ENCODE measurements around the gene ACSS2.

ACSS2 gene

GRCh38 chr20:34876406-34877282, at the start of gene ACSS2:
Gene ACSS2, plus strand, starts transcription at chr20:34876612. Its CDS starts 34 bp downstream, at chr20:34876646.
- no peak for DNase-seq

- DNase-seq = no peak
Observed at GRCh38 chr20:34829191-34829590, 47.2 kb upstream of the ACSS2 start.

- DNase-seq = no peak
Observed at GRCh38 chr20:34831936-34832335, 44.5 kb upstream of the ACSS2 start.

- DNase-seq = peak; percentile 57
Observed at GRCh38 chr20:34834459-34834893, 41.9 kb upstream of the ACSS2 start.

GRCh38 chr20:34842143-34842542, 34.3 kb upstream of the ACSS2 start:
- DNase-seq = no peak

GRCh38 chr20:34843421-34843820, 33.0 kb upstream of the ACSS2 start:
- no peak for DNase-seq

- DNase-seq = no peak
Observed at GRCh38 chr20:34848597-34848996, 27.8 kb upstream of the ACSS2 start.

GRCh38 chr20:34849778-34850177, 26.6 kb upstream of the ACSS2 start:
- no peak for DNase-seq

GRCh38 chr20:34850969-34851368, 25.4 kb upstream of the ACSS2 start:
- no peak for DNase-seq

- DNase-seq = no peak
Observed at GRCh38 chr20:34852298-34852697, 24.1 kb upstream of the ACSS2 start.

GRCh38 chr20:34859367-34859766, 17.0 kb upstream of the ACSS2 start:
- no peak for DNase-seq

- no peak for DNase-seq
Observed at GRCh38 chr20:34859826-34860545, 16.4 kb upstream of the ACSS2 start.

GRCh38 chr20:34861386-34862084, 14.9 kb upstream of the ACSS2 start:
- DNase-seq = peak; percentile 28

GRCh38 chr20:34862724-34863123, 13.7 kb upstream of the ACSS2 start:
- no peak for DNase-seq

- no peak for DNase-seq
Observed at GRCh38 chr20:34863421-34863965, 12.9 kb upstream of the ACSS2 start.

- DNase-seq = no peak
Observed at GRCh38 chr20:34864216-34864615, 12.2 kb upstream of the ACSS2 start.

GRCh38 chr20:34871320-34871926, 5.0 kb upstream of the ACSS2 start:
- no peak for DNase-seq

- peak; percentile 8 for DNase-seq
Observed at GRCh38 chr20:34871966-34872621, 4.3 kb upstream of the ACSS2 start.

GRCh38 chr20:34872622-34873224, 3.7 kb upstream of the ACSS2 start, which contains the start of gene GGT7:
Gene GGT7, minus strand, starts transcription at chr20:34872856. Its CDS starts 41 bp downstream, at chr20:34872815.
- peak; percentile 82 for DNase-seq

GRCh38 chr20:34873583-34874093, 2.8 kb upstream of the ACSS2 start:
- no peak for DNase-seq

GRCh38 chr20:34874094-34874654, 2.2 kb upstream of the ACSS2 start:
- DNase-seq = peak; percentile 63

Data from NCI-H1105 treated with DMSO at 0.1 percent for 48 hours (cell line).